ENCODE measurements around the gene NQO2. TPM values are rescaled to one million over a fixed set of nuclear protein-coding genes. Genes with fewer than 3 reads are reported as not detected.
"Not testable (repeated sequence)": the region's sequence is repeated elsewhere in the genome, so short reads cannot be mapped to it uniquely, and the experiment has no call there.

Gene NQO2
- total RNA-seq, 2 experiments from 2014 or later: 36.1 to 38.9 TPM

- POLR2A ChIA-PET: interaction anchor here (0.6 to 4.4 kb wide), 12 partner anchors 8 to 151 kb away, joined by 3 to 44 read pairs (median 10); partner anchors contain the start of genes NQO2, SERPINB1 and SERPINB6
- Mint-ChIP-seq H3K36me3 (no peaks in the 10 kb centered on the region), H3K4me3 (peak overlapping the region; percentile 80), H3K27ac (peak overlapping the region; percentile 98), H3K27me3 (no peaks in the 10 kb centered on the region), H3K4me1 (ENCODE audit: low read depth) (peaks cover 20% of the 10 kb centered on the region), H3K9me3 (no peaks in the 10 kb centered on the region)
- intact Hi-C loops (cut with micrococcal nuclease): no loop called here
- no peak for DNase-seq
- CTCF ChIA-PET: interaction anchor here (0.8 to 7.2 kb wide), 15 partner anchors 8 to 260 kb away, joined by 3 to 84 read pairs (median 6); partner anchors contain the start of genes NQO2, RIPK1 and SERPINB1
Observed at GRCh38 chr6:2990932-2991506, 8.7 kb upstream of the NQO2 start.

GRCh38 chr6:2992330-2992979, 7.2 kb upstream of the NQO2 start:
- Mint-ChIP-seq H3K4me1 (ENCODE audit: low read depth) (peaks cover 15% of the 10 kb centered on the region), H3K27ac (no peak overlapping the region), H3K4me3 (no peak overlapping the region), H3K36me3 (no peaks in the 10 kb centered on the region), H3K9me3 (no peaks in the 10 kb centered on the region), H3K27me3 (no peaks in the 10 kb centered on the region)
- intact Hi-C loops (cut with micrococcal nuclease): no loop called here
- DNase-seq: no peak
- CTCF ChIA-PET: interaction anchor here (0.7 to 7.2 kb wide), 2 partner anchors 61 to 116 kb away, joined by 5 to 40 read pairs; no protein-coding TSS in a partner anchor
- POLR2A ChIA-PET: no interaction called here

GRCh38 chr6:2993755-2994317, 5.9 kb upstream of the NQO2 start:
- H3K4me1 Mint-ChIP-seq (ENCODE audit: low read depth): peaks cover 12% of the 10 kb centered on the region
- intact Hi-C loops (cut with micrococcal nuclease): no loop called here
- no peaks in the 10 kb centered on the region for H3K9me3 Mint-ChIP-seq
- no peaks in the 10 kb centered on the region for H3K27me3 Mint-ChIP-seq
- H3K36me3 Mint-ChIP-seq: no peaks in the 10 kb centered on the region
- CTCF ChIA-PET: no interaction called here
- no peak overlapping the region for H3K4me3 Mint-ChIP-seq
- POLR2A ChIA-PET: no interaction called here
- DNase-seq: no peak
- H3K27ac Mint-ChIP-seq: no peak overlapping the region

GRCh38 chr6:2998249-2998997, 1.3 kb upstream of the NQO2 start:
- H3K36me3 Mint-ChIP-seq, H3K9me3 Mint-ChIP-seq, H3K27me3 Mint-ChIP-seq: not testable (repeated sequence)
- CTCF ChIA-PET: interaction anchor here (1.2 to 1.4 kb wide), 5 partner anchors 27 to 77 kb away, joined by 3 to 5 read pairs (median 4); no protein-coding TSS in a partner anchor
- POLR2A ChIA-PET: interaction anchor here (1.2 to 2.0 kb wide), 2 partner anchors 9 to 25 kb away, joined by 6 to 25 read pairs; no protein-coding TSS in a partner anchor
- Mint-ChIP-seq H3K4me1 (ENCODE audit: low read depth) (peaks cover 30% of the 10 kb centered on the region), H3K27ac (peak overlapping the region; percentile 88), H3K4me3 (peak overlapping the region; percentile 84)
- intact Hi-C loops (cut with micrococcal nuclease): loop anchor here (2.0 kb wide), 2 partner anchors 34 to 120 kb away; partner anchors contain the start of gene BPHL
- peak; percentile 62 for DNase-seq

GRCh38 chr6:2998998-2999617, 586 bp upstream of the NQO2 start:
- no peaks in the 10 kb centered on the region for H3K9me3 Mint-ChIP-seq
- H3K27ac Mint-ChIP-seq: peak overlapping the region; percentile 88
- H3K27me3 Mint-ChIP-seq: no peaks in the 10 kb centered on the region
- CTCF ChIA-PET: interaction anchor here (0.6 to 1.3 kb wide), 7 partner anchors 8 to 157 kb away, joined by 3 to 6 read pairs (median 3); partner anchors contain the start of genes RIPK1 and SERPINB1
- peaks cover 8% of the 10 kb centered on the region for H3K36me3 Mint-ChIP-seq
- intact Hi-C loops (cut with micrococcal nuclease): loop anchor here (1.0 to 2.0 kb wide), 6 partner anchors 10 to 259 kb away; partner anchors contain the start of genes BPHL and PSMG4
- POLR2A ChIA-PET: interaction anchor here (0.8 to 2.5 kb wide), 7 partner anchors 10 to 158 kb away, joined by 5 to 25 read pairs (median 6); partner anchors contain the start of genes RIPK1 and SERPINB1
- H3K4me3 Mint-ChIP-seq: peak overlapping the region; percentile 84
- peaks cover 30% of the 10 kb centered on the region for H3K4me1 Mint-ChIP-seq (ENCODE audit: low read depth)
- DNase-seq: peak; percentile 88

GRCh38 chr6:3001146-3001772, 1.6 kb downstream of the NQO2 start:
- H3K4me1 Mint-ChIP-seq (ENCODE audit: low read depth): peaks cover 30% of the 10 kb centered on the region
- H3K27ac Mint-ChIP-seq: no peak overlapping the region
- no peak for DNase-seq
- intact Hi-C loops (cut with micrococcal nuclease): no loop called here
- H3K4me3 Mint-ChIP-seq: peak overlapping the region; percentile 88
- peaks cover 15% of the 10 kb centered on the region for H3K36me3 Mint-ChIP-seq
- CTCF ChIA-PET: interaction anchor here (0.6 to 3.1 kb wide), 19 partner anchors 10 to 263 kb away, joined by 3 to 37 read pairs (median 4); partner anchors contain the start of genes RIPK1 and SERPINB6
- POLR2A ChIA-PET: interaction anchor here (1.0 to 2.5 kb wide), 4 partner anchors 25 to 67 kb away, joined by 3 to 8 read pairs (median 4); partner anchors contain the start of gene RIPK1
- H3K9me3 Mint-ChIP-seq: no peaks in the 10 kb centered on the region
- no peaks in the 10 kb centered on the region for H3K27me3 Mint-ChIP-seq

GRCh38 chr6:3001773-3002293, 2.1 kb downstream of the NQO2 start:
- intact Hi-C loops (cut with micrococcal nuclease): no loop called here
- ChIA-PET POLR2A (interaction anchor here (1.0 to 1.4 kb wide), 3 partner anchors 24 to 62 kb away, joined by 3 to 6 read pairs (median 3); no protein-coding TSS in a partner anchor), CTCF (interaction anchor here (0.6 to 3.1 kb wide), 19 partner anchors 10 to 264 kb away, joined by 3 to 37 read pairs (median 4); partner anchors contain the start of genes RIPK1 and SERPINB6)
- Mint-ChIP-seq H3K27ac (peak overlapping the region; percentile 43), H3K9me3 (no peaks in the 10 kb centered on the region), H3K36me3 (peaks cover 21% of the 10 kb centered on the region), H3K4me3 (no peak overlapping the region), H3K27me3 (no peaks in the 10 kb centered on the region), H3K4me1 (ENCODE audit: low read depth) (peaks cover 30% of the 10 kb centered on the region)
- no peak for DNase-seq

- H3K27me3 Mint-ChIP-seq; H3K4me3 Mint-ChIP-seq; H3K9me3 Mint-ChIP-seq; POLR2A ChIA-PET; intact Hi-C loops (cut with micrococcal nuclease); DNase-seq; H3K27ac Mint-ChIP-seq: not testable (repeated sequence)
- CTCF ChIA-PET: interaction anchor here (0.8 to 3.0 kb wide), 3 partner anchors 8 to 36 kb away, joined by 3 to 37 read pairs (median 3); no protein-coding TSS in a partner anchor
- peaks cover 25% of the 10 kb centered on the region for H3K36me3 Mint-ChIP-seq
- peaks cover 27% of the 10 kb centered on the region for H3K4me1 Mint-ChIP-seq (ENCODE audit: low read depth)
Observed at GRCh38 chr6:3003226-3003625, 3.5 kb downstream of the NQO2 start.

GRCh38 chr6:3005077-3005476, 5.4 kb downstream of the NQO2 start:
- no peak overlapping the region for H3K27ac Mint-ChIP-seq
- CTCF ChIA-PET: no interaction called here
- H3K27me3 Mint-ChIP-seq: no peaks in the 10 kb centered on the region
- intact Hi-C loops (cut with micrococcal nuclease): no loop called here
- H3K36me3 Mint-ChIP-seq: peaks cover 41% of the 10 kb centered on the region
- no peak for DNase-seq
- POLR2A ChIA-PET: no interaction called here
- H3K4me1 Mint-ChIP-seq (ENCODE audit: low read depth): peaks cover 22% of the 10 kb centered on the region
- H3K9me3 Mint-ChIP-seq: peaks cover under 1% of the 10 kb centered on the region
- no peak overlapping the region for H3K4me3 Mint-ChIP-seq

GRCh38 chr6:3005874-3006273, 6.2 kb downstream of the NQO2 start:
- POLR2A ChIA-PET: no interaction called here
- Mint-ChIP-seq H3K4me3 (no peak overlapping the region), H3K4me1 (ENCODE audit: low read depth) (peaks cover 21% of the 10 kb centered on the region), H3K9me3 (peaks cover 8% of the 10 kb centered on the region), H3K36me3 (peaks cover 49% of the 10 kb centered on the region), H3K27ac (no peak overlapping the region), H3K27me3 (no peaks in the 10 kb centered on the region)
- DNase-seq: no peak
- CTCF ChIA-PET: no interaction called here
- intact Hi-C loops (cut with micrococcal nuclease): no loop called here

All from activated CD4-positive, alpha-beta memory T cell treated with anti-CD3 and anti-CD28 coated beads for 36 hours (primary cell).